ENCODE results near the gene VWA8. TPM values are rescaled to one million over a fixed set of nuclear protein-coding genes. Genes with fewer than 3 reads are reported as not detected.

VWA8 gene
- total and polyA plus RNA-seq, 4 donors = 7.1 to 50.3 (median 12.4) TPM

DNA sequence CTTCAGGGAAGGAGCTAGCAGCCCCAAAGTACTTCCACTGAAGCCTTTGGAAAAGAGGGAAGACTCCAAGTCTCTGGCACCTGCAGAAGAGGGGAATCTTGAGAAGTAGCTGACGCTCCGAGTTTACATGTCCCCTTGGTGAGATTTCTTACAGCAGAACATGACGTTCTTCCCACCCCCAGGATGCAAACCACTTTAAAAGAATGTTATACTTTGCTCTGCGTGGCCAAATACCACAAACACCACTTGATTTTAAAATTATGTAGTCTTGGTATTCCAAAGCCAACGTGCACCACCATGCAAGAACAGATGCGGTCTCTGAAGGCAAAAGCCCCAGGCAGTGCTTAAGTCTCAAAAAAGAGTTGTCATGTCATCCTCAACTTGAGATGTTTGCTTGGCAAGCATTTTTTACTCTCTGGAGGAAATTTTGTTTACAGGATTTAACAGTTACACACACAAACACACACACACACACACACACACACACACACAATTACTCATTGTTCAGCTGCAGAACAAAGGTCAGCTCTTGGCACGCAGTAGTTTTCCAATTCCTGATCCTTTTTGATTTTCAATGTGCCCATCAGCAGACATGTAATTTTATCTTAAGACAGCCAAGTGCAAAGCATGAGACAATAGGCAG, 397.4 kb downstream of the VWA8 start:
- Histone ChIP-seq H3K27ac (ENCODE audit: low read depth in 1 of 2, low read length in 2 of 2) (no peak overlapping the region), H3K36me3 (ENCODE audit: control insufficient read depth in 4 of 4, insufficient read depth in 3 of 4, low read depth in 1 of 4, low read length in 3 of 4) (peaks cover 0 to 10% (median 8%) of the 10 kb centered on the region in 4 donors), H3K4me1 (ENCODE audit: control insufficient read depth in 4 of 4, insufficient read depth in 4 of 4, low read length in 3 of 4) (no peaks in the 10 kb centered on the region), H3K9me3 (ENCODE audit: control insufficient read depth in 4 of 4, low read length in 3 of 4) (no peaks in the 10 kb centered on the region), H3K4me3 (ENCODE audit: low read depth in 1 of 3, low read length in 3 of 3) (no peak overlapping the region), H3K9ac (ENCODE audit: low read depth in 1 of 2, low read length in 2 of 2) (no peak overlapping the region), H3K27me3 (ENCODE audit: control insufficient read depth in 4 of 4, insufficient read depth in 4 of 4, low read length in 3 of 4) (no peaks in the 10 kb centered on the region)
- TF ChIP-seq, protein P1, sequence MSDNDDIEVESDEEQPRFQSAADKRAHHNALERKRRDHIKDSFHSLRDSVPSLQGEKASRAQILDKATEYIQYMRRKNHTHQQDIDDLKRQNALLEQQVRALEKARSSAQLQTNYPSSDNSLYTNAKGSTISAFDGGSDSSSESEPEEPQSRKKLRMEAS (IDR thresholded peaks at IDR 0.05) = no peak
- no peak for TF ChIP-seq HNF4G (IDR thresholded peaks at IDR 0.05)
- TF ChIP-seq SP1 (IDR thresholded peaks at IDR 0.05) = peak; percentile 15
- peak; percentile 54 for TF ChIP-seq NR2F2 (IDR thresholded peaks at IDR 0.05)
- TF ChIP-seq GABPA (IDR thresholded peaks at IDR 0.05 in 1 of 2, conservative IDR thresholded peaks at IDR 0.05 in 1 of 2) = no peak
- no peak for DNase-seq (ENCODE audit: low spot score)
- WGBS = 78% methylated on average over 7 of the region's 7 CpGs

DNA sequence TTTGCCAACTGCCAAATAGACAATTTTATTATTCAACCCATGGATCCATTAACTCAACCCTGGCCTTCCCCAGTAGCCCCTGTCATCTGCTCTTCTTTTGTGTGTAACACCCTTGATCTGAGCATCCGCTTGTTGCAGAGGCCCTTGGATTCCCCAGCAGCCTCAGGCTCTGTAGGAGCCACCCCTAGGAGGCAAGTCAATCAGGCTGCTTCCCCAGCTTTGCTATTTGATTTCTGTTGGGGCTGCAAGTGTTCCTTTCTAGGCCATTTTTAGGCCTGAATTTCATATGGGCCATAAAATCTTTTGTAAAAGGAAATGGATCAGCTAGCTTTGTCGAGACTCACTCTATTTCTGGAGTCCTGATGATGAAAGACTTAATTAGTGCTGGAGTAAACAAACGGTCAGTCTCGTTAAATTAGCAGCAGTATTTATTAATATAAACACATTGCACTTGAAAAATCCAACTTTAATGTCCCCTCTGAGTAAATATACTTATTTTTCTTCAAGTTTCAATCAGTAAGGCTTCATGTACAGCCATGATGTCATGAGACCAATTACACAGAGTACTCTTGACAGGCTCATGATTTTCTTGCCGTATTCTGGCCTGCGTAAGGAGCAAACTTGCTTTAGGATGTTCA, 398.2 kb downstream of the VWA8 start:
- no peak overlapping the region for H3K27ac ChIP-seq (ENCODE audit: low read depth in 1 of 2, low read length in 2 of 2)
- WGBS = 86% methylated on average over 6 of the region's 6 CpGs
- H3K4me3 ChIP-seq (ENCODE audit: low read depth in 1 of 3, low read length in 3 of 3) = no peak overlapping the region
- H3K9ac ChIP-seq (ENCODE audit: low read depth in 1 of 2, low read length in 2 of 2) = no peak overlapping the region
- H3K4me1 ChIP-seq (ENCODE audit: control insufficient read depth in 4 of 4, insufficient read depth in 4 of 4, low read length in 3 of 4) = no peaks in the 10 kb centered on the region
- DNase-seq (ENCODE audit: low spot score) = no peak
- H3K9me3 ChIP-seq (ENCODE audit: control insufficient read depth in 4 of 4, low read length in 3 of 4) = no peaks in the 10 kb centered on the region
- TF ChIP-seq, protein P2, sequence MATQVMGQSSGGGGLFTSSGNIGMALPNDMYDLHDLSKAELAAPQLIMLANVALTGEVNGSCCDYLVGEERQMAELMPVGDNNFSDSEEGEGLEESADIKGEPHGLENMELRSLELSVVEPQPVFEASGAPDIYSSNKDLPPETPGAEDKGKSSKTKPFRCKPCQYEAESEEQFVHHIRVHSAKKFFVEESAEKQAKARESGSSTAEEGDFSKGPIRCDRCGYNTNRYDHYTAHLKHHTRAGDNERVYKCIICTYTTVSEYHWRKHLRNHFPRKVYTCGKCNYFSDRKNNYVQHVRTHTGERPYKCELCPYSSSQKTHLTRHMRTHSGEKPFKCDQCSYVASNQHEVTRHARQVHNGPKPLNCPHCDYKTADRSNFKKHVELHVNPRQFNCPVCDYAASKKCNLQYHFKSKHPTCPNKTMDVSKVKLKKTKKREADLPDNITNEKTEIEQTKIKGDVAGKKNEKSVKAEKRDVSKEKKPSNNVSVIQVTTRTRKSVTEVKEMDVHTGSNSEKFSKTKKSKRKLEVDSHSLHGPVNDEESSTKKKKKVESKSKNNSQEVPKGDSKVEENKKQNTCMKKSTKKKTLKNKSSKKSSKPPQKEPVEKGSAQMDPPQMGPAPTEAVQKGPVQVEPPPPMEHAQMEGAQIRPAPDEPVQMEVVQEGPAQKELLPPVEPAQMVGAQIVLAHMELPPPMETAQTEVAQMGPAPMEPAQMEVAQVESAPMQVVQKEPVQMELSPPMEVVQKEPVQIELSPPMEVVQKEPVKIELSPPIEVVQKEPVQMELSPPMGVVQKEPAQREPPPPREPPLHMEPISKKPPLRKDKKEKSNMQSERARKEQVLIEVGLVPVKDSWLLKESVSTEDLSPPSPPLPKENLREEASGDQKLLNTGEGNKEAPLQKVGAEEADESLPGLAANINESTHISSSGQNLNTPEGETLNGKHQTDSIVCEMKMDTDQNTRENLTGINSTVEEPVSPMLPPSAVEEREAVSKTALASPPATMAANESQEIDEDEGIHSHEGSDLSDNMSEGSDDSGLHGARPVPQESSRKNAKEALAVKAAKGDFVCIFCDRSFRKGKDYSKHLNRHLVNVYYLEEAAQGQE (IDR thresholded peaks at IDR 0.05) = no peak
- TF ChIP-seq HNF4A (conservative IDR thresholded peaks at IDR 0.05) (no peak), TAF1 (conservative IDR thresholded peaks at IDR 0.05) (no peak), RAD21 (IDR thresholded peaks at IDR 0.05) (no peak), HNF4G (IDR thresholded peaks at IDR 0.05) (no peak), NR2F2 (IDR thresholded peaks at IDR 0.05) (no peak), RXRA (IDR thresholded peaks at IDR 0.05) (no peak), SP1 (IDR thresholded peaks at IDR 0.05) (no peak), GABPA (IDR thresholded peaks at IDR 0.05 in 1 of 2, conservative IDR thresholded peaks at IDR 0.05 in 1 of 2) (no peak), FOXA1 (IDR thresholded peaks at IDR 0.05) (no peak), FOXA2 (IDR thresholded peaks at IDR 0.05) (no peak)
- TF ChIP-seq, protein P3, sequence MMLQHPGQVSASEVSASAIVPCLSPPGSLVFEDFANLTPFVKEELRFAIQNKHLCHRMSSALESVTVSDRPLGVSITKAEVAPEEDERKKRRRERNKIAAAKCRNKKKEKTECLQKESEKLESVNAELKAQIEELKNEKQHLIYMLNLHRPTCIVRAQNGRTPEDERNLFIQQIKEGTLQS (IDR thresholded peaks at IDR 0.05) = no peak
- TF ChIP-seq, protein P4, sequence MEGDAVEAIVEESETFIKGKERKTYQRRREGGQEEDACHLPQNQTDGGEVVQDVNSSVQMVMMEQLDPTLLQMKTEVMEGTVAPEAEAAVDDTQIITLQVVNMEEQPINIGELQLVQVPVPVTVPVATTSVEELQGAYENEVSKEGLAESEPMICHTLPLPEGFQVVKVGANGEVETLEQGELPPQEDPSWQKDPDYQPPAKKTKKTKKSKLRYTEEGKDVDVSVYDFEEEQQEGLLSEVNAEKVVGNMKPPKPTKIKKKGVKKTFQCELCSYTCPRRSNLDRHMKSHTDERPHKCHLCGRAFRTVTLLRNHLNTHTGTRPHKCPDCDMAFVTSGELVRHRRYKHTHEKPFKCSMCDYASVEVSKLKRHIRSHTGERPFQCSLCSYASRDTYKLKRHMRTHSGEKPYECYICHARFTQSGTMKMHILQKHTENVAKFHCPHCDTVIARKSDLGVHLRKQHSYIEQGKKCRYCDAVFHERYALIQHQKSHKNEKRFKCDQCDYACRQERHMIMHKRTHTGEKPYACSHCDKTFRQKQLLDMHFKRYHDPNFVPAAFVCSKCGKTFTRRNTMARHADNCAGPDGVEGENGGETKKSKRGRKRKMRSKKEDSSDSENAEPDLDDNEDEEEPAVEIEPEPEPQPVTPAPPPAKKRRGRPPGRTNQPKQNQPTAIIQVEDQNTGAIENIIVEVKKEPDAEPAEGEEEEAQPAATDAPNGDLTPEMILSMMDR (IDR thresholded peaks at IDR 0.05; ENCODE audit: low read depth, low read length, missing input control) = no peak
- H3K27me3 ChIP-seq (ENCODE audit: control insufficient read depth in 4 of 4, insufficient read depth in 4 of 4, low read length in 3 of 4) = no peaks in the 10 kb centered on the region
- H3K36me3 ChIP-seq (ENCODE audit: control insufficient read depth in 4 of 4, insufficient read depth in 3 of 4, low read depth in 1 of 4, low read length in 3 of 4) = peaks cover 0 to 5% (median 3%) of the 10 kb centered on the region in 4 donors
